PC-3 (cell line): ENCODE data around the gene CABP1.

Source experiments
- CTCF ChIP-seq: fragments of 300-600 bp; sonication (generic); conservative IDR thresholded peaks from 2 replicates; pipeline ENCODE4 v1.5.1; 2017; ENCODE audit warnings: antibody characterized with exemption, low read depth, mild to moderate bottlenecking, low read length
- EZH2 ChIP-seq: fragments of 300-600 bp; sonication (generic); IDR thresholded peaks from one replicate; pipeline ENCODE4 v1.6.1; 2017; ENCODE audit warnings: antibody characterized with exemption, mild to moderate bottlenecking, low read length; ENCODE audit not compliant: unreplicated experiment
- EZH2phosphoT487 ChIP-seq: fragments of 300-600 bp; sonication (generic); IDR thresholded peaks from 2 replicates; pipeline ENCODE4 v1.6.1; 2018; ENCODE audit warnings: mild to moderate bottlenecking, antibody characterized with exemption, low read length, borderline replicate concordance

GRCh38 chr12:120647375-120647755 is 6.9 kb downstream of the CABP1 start:
- TF ChIP-seq CTCF = no peak
- no peak for TF ChIP-seq EZH2
- no peak for TF ChIP-seq EZH2phosphoT487
